HEK293T (cell line): ENCODE results near the gene GNPDA1.

Experiments
- CTCF ChIA-PET: fragments of 350-600 bp; formaldehyde crosslinking; extraction: SDS; loops from one replicate; lab custom pipeline; 2021; ENCODE audit warnings: antibody characterized with exemption, inconsistent platforms; lab: Yijun Ruan, JAX
- POLR2A ChIA-PET: fragments of 350-600 bp; formaldehyde crosslinking; extraction: SDS; loops from one replicate; lab custom pipeline; 2020; ENCODE audit warnings: antibody characterized with exemption, inconsistent platforms; lab: Yijun Ruan, JAX
- DNase-seq: peaks from one replicate; pipeline ENCODE4 v3.0.0; 2012; ENCODE audit warnings: mixed read lengths; ENCODE audit errors: extremely low spot score
- ARNT ChIP-seq: fragments of 450-650 bp; IDR thresholded peaks from 2 replicates; pipeline ENCODE4 v1.6.1; 2017; ENCODE audit warnings: mild to moderate bottlenecking
- BHLHE40 ChIP-seq: fragments of 450-650 bp; IDR thresholded peaks from 2 replicates; pipeline ENCODE4 v1.6.1; 2016; ENCODE audit warnings: mild to moderate bottlenecking, moderate library complexity, borderline replicate concordance
- CTBP1 ChIP-seq: fragments of 450-650 bp; IDR thresholded peaks from 2 replicates; pipeline ENCODE4 v1.6.1; 2016; ENCODE audit warnings: borderline replicate concordance
- ELF4 ChIP-seq: fragments of 450-650 bp; IDR thresholded peaks from 2 replicates; pipeline ENCODE4 v1.6.1; 2017; ENCODE audit warnings: antibody characterized with exemption
- FOXA1 ChIP-seq: fragments of 450-650 bp; IDR thresholded peaks from 2 replicates; pipeline ENCODE4 v1.6.1; 2016; ENCODE audit warnings: mild to moderate bottlenecking
- FOXK2 ChIP-seq: fragments of 450-650 bp; IDR thresholded peaks from 2 replicates; pipeline ENCODE4 v1.6.1; 2016; ENCODE audit warnings: mild to moderate bottlenecking
- FOXM1 ChIP-seq: fragments of 450-650 bp; IDR thresholded peaks from 2 replicates; pipeline ENCODE4 v1.6.1; 2017; ENCODE audit warnings: mild to moderate bottlenecking, borderline replicate concordance
- HDGF ChIP-seq: fragments of 450-650 bp; IDR thresholded peaks from 2 replicates; pipeline ENCODE4 v1.6.1; 2017; ENCODE audit warnings: antibody characterized with exemption, borderline replicate concordance
- L3MBTL2 ChIP-seq: fragments of 450-650 bp; conservative IDR thresholded peaks from 2 replicates; pipeline ENCODE4 v1.6.1; 2016; ENCODE audit warnings: mild to moderate bottlenecking
- LEF1 ChIP-seq: fragments of 450-650 bp; IDR thresholded peaks from 2 replicates; pipeline ENCODE4 v1.6.1; 2017; ENCODE audit warnings: mild to moderate bottlenecking, borderline replicate concordance
- NFRKB ChIP-seq: fragments of 450-650 bp; IDR thresholded peaks from 2 replicates; pipeline ENCODE4 v1.6.1; 2016; ENCODE audit warnings: mild to moderate bottlenecking, moderate library complexity
- SP1 ChIP-seq: fragments of 450-650 bp; IDR thresholded peaks from 2 replicates; pipeline ENCODE4 v1.6.1; 2017
- SUZ12 ChIP-seq: fragments of 450-650 bp; IDR thresholded peaks from 2 replicates; pipeline ENCODE4 v1.6.1; 2016; ENCODE audit warnings: mild to moderate bottlenecking
- TARDBP ChIP-seq: fragments of 450-650 bp; IDR thresholded peaks from 2 replicates; pipeline ENCODE4 v1.6.1; 2016
- ZNF384 ChIP-seq: fragments of 450-650 bp; IDR thresholded peaks from 2 replicates; pipeline ENCODE4 v1.6.1; 2016
- TF ChIP-seq, protein P1 (sequence below): fragments of 450-650 bp; IDR thresholded peaks from 2 replicates; pipeline ENCODE4 v1.6.1; 2016

GNPDA1 gene

DNA sequence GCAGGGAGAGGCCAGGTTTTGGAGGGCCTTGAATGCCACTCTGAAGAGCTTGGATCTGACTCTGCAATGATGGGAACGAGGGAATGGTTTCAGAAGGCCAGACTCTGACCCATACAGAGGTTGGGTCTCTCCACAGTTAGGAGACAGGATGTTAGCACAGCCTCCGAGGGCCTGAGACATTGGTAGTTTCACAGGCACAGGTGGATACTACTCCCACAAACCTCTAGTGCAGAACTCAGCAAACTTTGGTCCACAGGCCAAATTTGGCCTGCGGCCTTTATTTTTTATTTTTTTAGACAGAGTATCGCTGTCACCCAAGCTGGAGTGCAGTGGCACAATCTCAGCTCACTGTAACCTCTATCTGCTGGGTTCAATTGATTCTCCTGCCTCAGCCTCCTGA is 2.9 kb downstream of the GNPDA1 start:
- ChIA-PET POLR2A (interaction anchor here (1.6 kb wide), 1 partner anchor 15 kb away, joined by 6 read pairs; no protein-coding TSS in a partner anchor), CTCF (interaction anchor here (0.7 to 1.3 kb wide), 3 partner anchors 41 to 172 kb away, joined by 3 to 5 read pairs (median 3); partner anchors contain the start of gene RNF14)
- no peak for DNase-seq
- TF ChIP-seq CTBP1 (no peak), ZNF384 (no peak), FOXM1 (no peak), SP1 (no peak), FOXA1 (no peak), NFRKB (no peak), ARNT (no peak), LEF1 (no peak), BHLHE40 (no peak), FOXK2 (no peak), SUZ12 (no peak), HDGF (no peak), L3MBTL2 (no peak)

DNA sequence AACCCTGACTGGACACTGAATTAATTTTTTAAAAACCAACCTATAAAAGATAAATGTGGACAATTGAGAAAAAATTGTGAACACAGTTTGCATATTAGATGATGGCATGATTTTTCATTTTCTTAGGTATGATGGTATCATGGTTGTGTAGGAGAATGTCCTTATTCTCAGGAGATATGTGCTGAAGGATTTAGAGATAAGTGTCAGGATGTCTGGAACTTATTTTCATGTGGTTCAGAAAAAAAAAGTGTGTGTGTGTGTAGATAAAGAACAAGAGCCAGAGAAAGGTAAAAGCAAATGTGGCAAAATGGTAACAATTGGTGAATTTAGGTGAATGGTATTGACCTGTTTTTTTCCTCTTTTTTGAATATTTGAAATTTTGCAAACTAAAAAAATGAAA is 4.0 kb downstream of the GNPDA1 start:
- TF ChIP-seq SUZ12 (no peak), NFRKB (no peak), FOXA1 (no peak), L3MBTL2 (no peak), CTBP1 (no peak), HDGF (no peak), ELF4 (no peak), TARDBP (no peak), ZNF384 (no peak), FOXM1 (no peak), FOXK2 (no peak), SP1 (no peak), BHLHE40 (no peak), ARNT (no peak)
- TF ChIP-seq, protein P1, sequence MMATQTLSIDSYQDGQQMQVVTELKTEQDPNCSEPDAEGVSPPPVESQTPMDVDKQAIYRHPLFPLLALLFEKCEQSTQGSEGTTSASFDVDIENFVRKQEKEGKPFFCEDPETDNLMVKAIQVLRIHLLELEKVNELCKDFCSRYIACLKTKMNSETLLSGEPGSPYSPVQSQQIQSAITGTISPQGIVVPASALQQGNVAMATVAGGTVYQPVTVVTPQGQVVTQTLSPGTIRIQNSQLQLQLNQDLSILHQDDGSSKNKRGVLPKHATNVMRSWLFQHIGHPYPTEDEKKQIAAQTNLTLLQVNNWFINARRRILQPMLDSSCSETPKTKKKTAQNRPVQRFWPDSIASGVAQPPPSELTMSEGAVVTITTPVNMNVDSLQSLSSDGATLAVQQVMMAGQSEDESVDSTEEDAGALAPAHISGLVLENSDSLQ: no peak
- CTCF ChIA-PET: interaction anchor here (1.3 kb wide), 1 partner anchor 40 kb away, joined by 3 read pairs; the partner anchor contains the start of gene RNF14
- POLR2A ChIA-PET: no interaction called here
- no peak for DNase-seq

DNA sequence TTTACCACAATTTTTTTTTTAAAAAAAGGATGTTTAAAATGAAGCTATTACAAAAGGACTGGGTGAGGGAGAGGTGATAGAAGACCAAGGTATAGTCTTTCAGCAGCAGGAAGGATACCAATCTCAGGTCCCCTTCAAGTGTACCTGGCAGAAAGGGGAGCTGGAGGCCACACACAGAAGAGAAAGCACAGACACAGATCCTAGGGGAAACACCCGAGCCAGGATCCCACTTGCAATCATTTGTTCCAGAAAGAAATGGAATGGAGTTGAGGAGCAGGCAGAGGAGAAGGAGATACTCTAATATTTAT is 5.6 kb downstream of the GNPDA1 start:
- DNase-seq: no peak
- ChIA-PET POLR2A (no interaction called here), CTCF (interaction anchor here (0.8 kb wide), 1 partner anchor 12 kb away, joined by 3 read pairs; no protein-coding TSS in a partner anchor)
- TF ChIP-seq FOXK2 (no peak), FOXM1 (no peak), SUZ12 (no peak)

DNA sequence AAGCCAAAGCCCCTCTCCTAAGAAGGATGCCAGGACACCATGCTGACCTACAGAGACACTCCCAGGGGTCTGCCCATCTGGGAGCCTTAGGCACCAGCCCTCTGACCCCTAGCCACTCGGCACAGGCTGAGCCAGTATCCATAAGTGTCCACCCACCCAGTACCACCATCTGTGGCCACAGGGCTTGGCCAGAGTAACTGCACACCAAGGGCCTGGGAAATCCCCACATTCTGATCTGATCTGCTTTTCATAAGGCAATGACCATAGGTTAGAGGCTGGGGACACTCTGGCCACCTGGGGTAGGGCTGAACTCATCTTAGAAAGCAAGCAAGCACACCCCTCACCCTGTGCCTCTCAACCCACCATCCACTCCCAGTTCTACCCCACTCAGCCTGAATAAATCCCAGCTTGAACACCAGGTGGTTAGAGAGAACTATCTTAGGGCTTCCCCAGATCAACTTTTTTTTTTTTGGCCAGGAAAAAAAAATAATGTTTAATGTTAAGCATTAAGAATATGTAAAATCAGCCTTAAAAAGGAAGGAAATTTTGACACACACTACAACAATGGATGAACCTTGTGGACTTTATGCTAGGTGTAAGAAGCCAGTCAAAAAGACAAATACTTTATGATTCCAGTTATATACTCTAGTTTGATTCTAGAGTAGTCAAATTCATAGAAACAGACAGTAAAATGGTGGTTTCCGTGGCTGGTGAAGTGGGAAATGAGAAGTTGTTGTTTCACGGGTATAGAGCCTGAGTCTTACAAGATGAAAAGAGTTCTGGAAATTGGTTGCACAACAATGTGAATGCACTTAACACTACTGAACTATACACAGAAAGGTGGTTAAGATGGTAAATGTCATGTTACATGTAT is 6.2 kb downstream of the GNPDA1 start:
- POLR2A ChIA-PET: no interaction called here
- CTCF ChIA-PET: interaction anchor here (0.8 kb wide), 1 partner anchor 12 kb away, joined by 3 read pairs; no protein-coding TSS in a partner anchor
- DNase-seq: no peak
- TF ChIP-seq SP1 (no peak), NFRKB (no peak), SUZ12 (no peak), LEF1 (no peak), ZNF384 (no peak), TARDBP (no peak), FOXM1 (no peak), FOXK2 (no peak), ARNT (no peak), BHLHE40 (no peak), HDGF (no peak), FOXA1 (no peak), CTBP1 (no peak), ELF4 (no peak), L3MBTL2 (no peak)
- TF ChIP-seq, protein P1: no peak

DNA sequence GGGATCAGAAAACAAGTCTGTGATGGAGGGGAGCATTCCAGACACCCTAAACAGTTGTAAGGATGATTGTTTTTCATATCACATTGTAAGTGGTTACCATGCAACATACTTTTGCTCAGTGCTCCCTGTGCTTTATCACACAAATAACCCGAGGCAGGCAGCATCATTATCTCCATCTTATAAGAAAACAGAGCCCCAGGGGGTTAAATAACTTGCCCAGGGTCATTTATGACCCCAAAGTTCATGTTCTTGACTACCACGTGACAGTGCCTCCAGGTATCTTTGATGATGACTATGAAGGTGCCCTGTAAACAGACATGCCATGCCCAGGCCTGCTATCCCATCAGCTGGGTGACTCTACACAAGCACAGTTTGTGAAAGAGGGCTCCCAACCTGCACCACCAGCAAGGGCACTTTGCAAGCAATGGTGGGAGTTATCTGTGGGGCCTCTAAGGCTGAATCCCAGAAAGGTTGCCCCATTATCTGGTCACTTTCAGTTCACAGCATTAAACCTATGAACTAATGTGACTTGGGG is 9.5 kb downstream of the GNPDA1 start:
- no peak for TF ChIP-seq FOXA1
- TF ChIP-seq NFRKB: no peak
- no peak for TF ChIP-seq SP1
- TF ChIP-seq FOXK2: no peak
- no peak for TF ChIP-seq HDGF
- no peak for TF ChIP-seq TARDBP
- TF ChIP-seq ELF4: no peak
- no peak for TF ChIP-seq FOXM1
- no peak for DNase-seq
- POLR2A ChIA-PET: interaction anchor here (1.5 kb wide), 1 partner anchor 9 kb away, joined by 7 read pairs; no protein-coding TSS in a partner anchor
- CTCF ChIA-PET: interaction anchor here (1.5 kb wide), 1 partner anchor 8 kb away, joined by 3 read pairs; no protein-coding TSS in a partner anchor

DNA sequence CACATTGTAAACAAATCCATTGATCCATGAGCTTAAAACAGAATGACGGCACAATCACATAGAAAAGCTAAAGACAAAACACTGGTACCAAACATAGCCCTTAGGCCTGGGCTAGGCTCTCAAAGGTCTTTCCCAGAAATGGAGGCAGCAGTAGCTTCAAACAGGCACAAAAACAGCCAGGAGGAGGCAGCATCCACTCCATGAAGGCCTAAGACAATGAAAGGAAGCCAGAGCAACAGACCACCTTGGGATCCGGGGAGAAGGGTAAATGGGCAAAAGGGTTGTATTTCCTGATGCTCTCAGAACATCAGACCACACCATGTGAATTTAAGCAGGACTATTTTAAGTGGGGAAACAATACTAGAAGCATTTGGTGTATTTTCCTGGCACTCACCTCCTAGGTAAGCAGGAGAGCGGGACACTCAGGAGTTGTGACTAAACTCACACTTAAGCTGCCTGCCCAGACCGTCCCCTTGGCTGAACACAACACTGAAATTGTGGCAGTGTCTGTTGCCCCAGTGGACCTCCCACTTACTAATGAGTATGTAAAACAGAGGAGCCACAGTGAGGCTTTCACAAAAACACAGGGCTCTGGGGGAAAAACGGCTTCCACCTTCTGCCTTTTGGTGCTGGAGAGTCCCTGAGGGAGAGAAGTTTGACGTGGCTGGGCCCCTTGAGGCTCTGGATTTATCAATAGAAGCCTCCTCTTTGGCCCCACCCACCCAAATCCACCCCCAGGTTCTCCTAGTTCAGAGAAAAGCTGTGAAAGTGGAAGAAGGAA is 11.9 kb downstream of the GNPDA1 start:
- TF ChIP-seq LEF1 (no peak), FOXM1 (no peak), NFRKB (no peak), ARNT (no peak), ELF4 (no peak), CTBP1 (no peak), L3MBTL2 (no peak), HDGF (no peak), BHLHE40 (no peak), SP1 (no peak)
- ChIA-PET POLR2A (no interaction called here), CTCF (interaction anchor here (0.6 to 1.2 kb wide), 3 partner anchors 32 to 144 kb away, joined by 3 to 4 read pairs (median 4); no protein-coding TSS in a partner anchor)
- DNase-seq: peak; percentile 26
